Measurements from ENCODE around the gene SBK3. TPM values are rescaled to one million over a fixed set of nuclear protein-coding genes. Genes with fewer than 3 reads are reported as not detected.

The SBK3 gene
- total and polyA plus RNA-seq, 2 donors (not counting 1 experiment from before 2014, with no cell fraction given) = not detected

GRCh38 chr19:55536366-55536765 lies 9.0 kb downstream of the SBK3 start:
- no peak overlapping the region for H3K27ac Mint-ChIP-seq
- POLR2A ChIA-PET = no interaction called here
- H3K36me3 ChIP-seq (replicated peaks in 1 of 2; ENCODE audit: control extremely low read depth in 1 of 2, control insufficient read depth in 1 of 2, extremely low read depth in 1 of 2, insufficient read depth in 2 of 2, low read length in 1 of 2) = no peaks in the 10 kb centered on the region
- no peaks in the 10 kb centered on the region for H3K9me3 ChIP-seq (ENCODE audit: control extremely low read depth in 1 of 3, control insufficient read depth in 2 of 3, insufficient read depth in 1 of 3, low read length in 2 of 3)
- TF ChIP-seq EZH2 (IDR thresholded peaks at IDR 0.05; ENCODE audit: borderline replicate concordance, insufficient read depth, low read depth, low read length, poor library complexity, severe bottlenecking) (no peak), CTCF (IDR thresholded peaks at IDR 0.05) (no peak)
- H3K4me3 Mint-ChIP-seq = no peak overlapping the region
- no peaks in the 10 kb centered on the region for H3K9me3 Mint-ChIP-seq (ENCODE audit: insufficient read depth)
- no peak overlapping the region for H3K27ac ChIP-seq (ENCODE audit: low read length in 2 of 2)
- DNase-seq (no peak), ATAC-seq (ENCODE audit: low read depth) (no peak)
- peaks cover 4% of the 10 kb centered on the region for H3K27me3 Mint-ChIP-seq
- 94% methylated on average over 9 of the region's 11 CpGs for WGBS (ENCODE audit: insufficient coverage)
- H3K79me2 ChIP-seq (ENCODE audit: control insufficient read depth, insufficient read depth, low read length) = no peaks in the 10 kb centered on the region
- H3K4me2 ChIP-seq (replicated peaks; ENCODE audit: low read depth, low read length, poor library complexity, severe bottlenecking) = no peak overlapping the region
- CTCF ChIA-PET = no interaction called here
- no peaks in the 10 kb centered on the region for H4K20me1 ChIP-seq (ENCODE audit: control insufficient read depth, insufficient read depth, low read length, poor library complexity, severe bottlenecking)
- no peak overlapping the region for H3K4me3 ChIP-seq (ENCODE audit: control extremely low read depth in 1 of 5, extremely low read depth in 1 of 5, insufficient read depth in 1 of 5, low read depth in 2 of 5, low read length in 4 of 5)
- no peaks in the 10 kb centered on the region for H3K27me3 ChIP-seq (replicated peaks in 1 of 4; ENCODE audit: control extremely low read depth in 1 of 4, control insufficient read depth in 3 of 4, insufficient read depth in 4 of 4, low read length in 3 of 4)
- H3K4me1 Mint-ChIP-seq = no peaks in the 10 kb centered on the region
- H3K4me1 ChIP-seq (ENCODE audit: control insufficient read depth in 2 of 2, insufficient read depth in 2 of 2, low read length in 2 of 2) = no peaks in the 10 kb centered on the region
- H3K9ac ChIP-seq (ENCODE audit: low read length) = no peak overlapping the region
- H2AFZ ChIP-seq (ENCODE audit: insufficient read depth, low read depth, low read length, poor library complexity, severe bottlenecking) = no peak overlapping the region
- intact Hi-C loops (cut with micrococcal nuclease) = no loop called here

- Histone ChIP-seq H3K9me3 (ENCODE audit: control extremely low read depth in 1 of 3, control insufficient read depth in 2 of 3, insufficient read depth in 1 of 3, low read length in 2 of 3) (no peaks in the 10 kb centered on the region), H4K20me1 (ENCODE audit: control insufficient read depth, insufficient read depth, low read length, poor library complexity, severe bottlenecking) (no peaks in the 10 kb centered on the region), H3K4me1 (ENCODE audit: control insufficient read depth in 2 of 2, insufficient read depth in 2 of 2, low read length in 2 of 2) (no peaks in the 10 kb centered on the region), H2AFZ (ENCODE audit: insufficient read depth, low read depth, low read length, poor library complexity, severe bottlenecking) (no peak overlapping the region), H3K79me2 (ENCODE audit: control insufficient read depth, insufficient read depth, low read length) (no peaks in the 10 kb centered on the region), H3K27ac (ENCODE audit: low read length in 2 of 2) (no peak overlapping the region), H3K9ac (ENCODE audit: low read length) (no peak overlapping the region), H3K27me3 (replicated peaks in 1 of 4; ENCODE audit: control extremely low read depth in 1 of 4, control insufficient read depth in 3 of 4, insufficient read depth in 4 of 4, low read length in 3 of 4) (no peaks in the 10 kb centered on the region), H3K4me3 (ENCODE audit: control extremely low read depth in 1 of 5, extremely low read depth in 1 of 5, insufficient read depth in 1 of 5, low read depth in 2 of 5, low read length in 4 of 5) (no peak overlapping the region), H3K36me3 (replicated peaks in 1 of 2; ENCODE audit: control extremely low read depth in 1 of 2, control insufficient read depth in 1 of 2, extremely low read depth in 1 of 2, insufficient read depth in 2 of 2, low read length in 1 of 2) (no peaks in the 10 kb centered on the region), H3K4me2 (replicated peaks; ENCODE audit: low read depth, low read length, poor library complexity, severe bottlenecking) (no peak overlapping the region)
- Mint-ChIP-seq H3K4me3 (no peak overlapping the region), H3K9me3 (ENCODE audit: insufficient read depth) (no peaks in the 10 kb centered on the region), H3K27ac (no peak overlapping the region), H3K27me3 (peaks cover 4% of the 10 kb centered on the region), H3K4me1 (no peaks in the 10 kb centered on the region)
- WGBS (ENCODE audit: insufficient coverage) = 97% methylated on average over 22 of the region's 22 CpGs
- TF ChIP-seq EZH2 (IDR thresholded peaks at IDR 0.05; ENCODE audit: borderline replicate concordance, insufficient read depth, low read depth, low read length, poor library complexity, severe bottlenecking) = no peak
- no peak for TF ChIP-seq CTCF (IDR thresholded peaks at IDR 0.05)
- DNase-seq = no peak
- intact Hi-C loops (cut with micrococcal nuclease) = no loop called here
- POLR2A ChIA-PET = no interaction called here
- ATAC-seq (ENCODE audit: low read depth) = no peak
- CTCF ChIA-PET = no interaction called here
Observed at GRCh38 chr19:55535965-55536350, 9.4 kb downstream of the SBK3 start.

Measured in B cell (primary cell).